Nephron progenitor cell (in vitro differentiated cells): ENCODE data around the gene LPAR1.

ENCODE experiments used
- DNase-seq: peaks from one replicate; pipeline ENCODE4 v3.0.0; 2021
- H3K27ac Mint-ChIP-seq: 2 replicates; pipeline ENCODE4 v1.8.0; 2021; ENCODE audit warnings: mild to moderate bottlenecking, moderate library complexity, mixed read lengths
- H3K27me3 Mint-ChIP-seq: 2 replicates; pipeline ENCODE4 v1.8.0; 2021; ENCODE audit warnings: mild to moderate bottlenecking, low read depth, mixed read lengths; ENCODE audit not compliant: poor library complexity
- H3K36me3 Mint-ChIP-seq: 2 replicates; pipeline ENCODE4 v1.8.0; 2021; ENCODE audit warnings: low read depth, mixed read lengths
- H3K4me1 Mint-ChIP-seq: 2 replicates; pipeline ENCODE4 v1.8.0; 2021; ENCODE audit warnings: mixed read lengths
- H3K4me3 Mint-ChIP-seq: 2 replicates; pipeline ENCODE4 v1.8.0; 2021; ENCODE audit warnings: mild to moderate bottlenecking, moderate library complexity, mixed read lengths
- H3K9me3 Mint-ChIP-seq: 2 replicates; pipeline ENCODE4 v1.8.0; 2021; ENCODE audit warnings: mild to moderate bottlenecking, moderate library complexity, mixed read lengths
- CTCF ChIP-seq: fragments of 200-600 bp; sonication (generic); IDR thresholded peaks from 2 replicates; pipeline ENCODE4 v1.5.0; 2021; ENCODE audit warnings: antibody characterized with exemption

Gene LPAR1

DNA sequence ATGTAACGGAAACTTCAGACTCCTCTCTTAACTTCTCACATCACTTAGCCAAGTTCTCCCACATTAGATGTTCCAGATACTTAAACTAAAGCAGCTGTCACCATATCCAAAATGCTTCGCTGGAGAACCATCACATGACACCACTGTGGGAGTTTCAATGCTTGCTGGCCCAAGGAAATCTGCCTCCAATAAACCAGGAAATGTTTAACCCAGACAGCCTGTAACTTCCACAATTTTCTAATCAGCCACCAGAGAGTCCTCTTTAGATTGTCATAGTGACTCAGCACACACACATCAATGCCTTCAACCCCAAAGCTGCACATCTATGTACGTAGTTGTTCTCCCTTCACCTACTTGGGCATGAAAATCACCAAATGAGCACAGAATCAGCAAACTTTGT is 118.7 kb downstream of the LPAR1 start:
- Mint-ChIP-seq H3K9me3 (peaks cover 10% of the 10 kb centered on the region), H3K27ac (no peak overlapping the region), H3K27me3 (no peaks in the 10 kb centered on the region), H3K4me3 (no peak overlapping the region), H3K36me3 (peaks cover 13% of the 10 kb centered on the region), H3K4me1 (no peaks in the 10 kb centered on the region)
- TF ChIP-seq CTCF: no peak
- no peak for DNase-seq

DNA sequence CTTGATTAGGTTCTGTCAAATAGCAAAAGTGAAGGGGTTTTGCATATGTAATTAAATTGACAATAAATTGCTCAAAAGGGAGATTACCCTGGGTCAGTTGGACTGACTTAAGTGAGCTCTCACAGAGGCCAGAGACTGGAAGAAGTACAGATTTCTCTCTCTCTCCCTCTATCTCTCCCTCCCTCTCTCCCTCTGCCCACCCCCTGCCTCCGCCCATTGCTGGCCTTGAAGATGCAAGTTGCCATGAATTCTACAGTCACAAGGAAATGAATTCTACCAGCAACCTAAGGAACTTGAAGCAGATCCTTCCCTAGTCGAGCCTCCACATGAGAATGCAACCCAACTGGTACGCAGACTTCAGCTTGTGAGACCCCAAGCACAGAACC is 119.2 kb downstream of the LPAR1 start:
- Mint-ChIP-seq H3K4me1 (no peaks in the 10 kb centered on the region), H3K4me3 (no peak overlapping the region), H3K9me3 (peaks cover 16% of the 10 kb centered on the region), H3K27ac (no peak overlapping the region), H3K27me3 (no peaks in the 10 kb centered on the region), H3K36me3 (peaks cover 18% of the 10 kb centered on the region)
- DNase-seq: no peak
- TF ChIP-seq CTCF: no peak

DNA sequence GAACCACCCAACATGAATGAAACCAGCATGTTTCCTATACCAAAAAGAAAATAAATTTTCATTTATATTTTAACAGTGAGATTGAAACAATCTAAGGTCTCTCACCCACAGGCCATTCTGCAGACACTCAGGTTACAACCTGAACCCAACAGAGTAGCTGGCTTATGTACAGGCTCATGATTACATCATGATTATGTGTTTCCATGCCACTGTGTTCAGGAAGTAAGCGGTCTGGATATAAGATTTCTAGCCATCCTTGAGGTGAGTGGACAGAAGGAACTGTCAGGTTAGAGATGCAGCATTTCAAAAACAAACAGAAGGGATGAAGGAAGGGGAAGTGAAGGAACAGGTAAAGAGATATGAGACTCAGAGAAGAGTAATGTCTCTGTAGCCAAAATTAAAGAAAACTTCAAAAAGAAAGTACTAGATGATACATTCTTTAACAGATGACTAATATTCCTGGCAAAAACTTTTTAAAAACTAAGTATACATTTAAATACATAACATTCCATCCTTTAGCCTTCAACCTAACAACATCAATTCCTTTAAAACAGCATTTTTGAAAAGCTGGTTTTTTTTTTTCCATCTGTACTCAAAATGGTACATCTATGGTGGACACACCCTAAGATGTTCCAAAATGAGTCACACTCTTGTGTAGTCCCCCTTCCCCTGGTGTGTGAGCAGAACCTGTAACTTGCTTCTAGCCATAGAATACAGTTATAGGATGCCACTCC is 119.8 kb downstream of the LPAR1 start:
- no peak for TF ChIP-seq CTCF
- H3K4me3 Mint-ChIP-seq: no peak overlapping the region
- H3K4me1 Mint-ChIP-seq: no peaks in the 10 kb centered on the region
- H3K36me3 Mint-ChIP-seq: peaks cover 24% of the 10 kb centered on the region
- peaks cover 20% of the 10 kb centered on the region for H3K9me3 Mint-ChIP-seq
- no peak for DNase-seq
- H3K27ac Mint-ChIP-seq: no peak overlapping the region
- no peaks in the 10 kb centered on the region for H3K27me3 Mint-ChIP-seq

DNA sequence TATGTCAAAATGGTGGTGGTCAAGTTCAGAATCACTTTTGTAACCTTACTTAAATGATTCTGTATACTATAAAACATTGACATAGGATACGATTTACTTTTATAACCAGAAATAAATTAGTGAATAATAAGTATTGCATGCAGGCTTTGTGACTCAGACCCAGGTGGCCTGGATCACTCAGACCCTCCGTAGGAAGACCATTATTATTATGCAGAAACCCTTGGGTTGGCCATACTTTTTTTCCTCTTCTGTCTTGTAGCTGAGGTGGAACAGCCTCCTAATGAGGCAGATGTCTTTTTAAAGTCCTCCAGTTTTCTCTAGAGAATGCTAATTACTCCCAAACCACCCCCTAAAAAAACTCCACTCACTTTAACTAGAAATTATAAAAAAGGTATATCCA is 121.9 kb downstream of the LPAR1 start:
- H3K4me1 Mint-ChIP-seq: no peaks in the 10 kb centered on the region
- no peak overlapping the region for H3K4me3 Mint-ChIP-seq

DNA sequence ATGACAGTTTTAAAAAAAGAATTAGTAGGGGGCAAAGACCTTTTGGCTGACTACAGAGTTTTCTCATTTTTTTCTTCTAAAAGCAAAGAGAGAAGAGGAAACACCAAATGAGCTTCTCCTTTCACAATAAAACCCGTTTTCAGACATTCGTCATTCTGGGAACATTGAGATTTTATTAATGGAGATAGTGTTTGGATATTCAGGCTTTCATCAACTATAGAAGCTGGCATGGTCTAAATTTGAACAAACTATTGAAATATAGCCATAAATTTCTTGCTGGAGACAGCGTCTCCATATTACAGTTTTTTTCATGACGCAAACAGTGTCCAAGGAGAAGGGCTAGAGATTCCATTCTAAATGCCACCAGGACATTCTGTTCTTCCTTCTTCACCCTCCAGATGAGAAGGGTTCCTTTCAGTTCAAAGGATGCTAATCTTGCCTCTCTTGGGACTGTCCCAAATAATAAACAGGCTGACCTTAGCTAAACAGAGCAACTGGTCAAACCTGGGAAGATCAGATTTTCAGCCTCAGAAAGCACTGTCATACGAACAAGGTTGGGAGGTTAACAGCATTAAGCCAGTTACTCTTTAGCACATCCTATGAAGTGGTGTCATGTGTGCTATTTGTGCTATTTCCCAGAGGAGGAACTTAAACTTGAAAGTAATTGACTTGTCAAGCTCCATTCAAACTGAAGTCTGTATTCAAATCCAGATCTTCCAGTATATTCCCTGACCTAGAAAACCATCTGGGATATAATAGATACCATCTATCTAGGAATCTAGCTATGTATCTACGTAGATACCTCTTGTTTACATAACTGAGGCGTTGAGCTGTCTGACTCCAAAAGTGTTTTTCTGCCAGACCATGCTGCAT is 125.6 kb downstream of the LPAR1 start:
- no peak for TF ChIP-seq CTCF
- Mint-ChIP-seq H3K4me3 (no peak overlapping the region), H3K4me1 (no peaks in the 10 kb centered on the region), H3K9me3 (peaks cover 52% of the 10 kb centered on the region), H3K27ac (no peak overlapping the region), H3K27me3 (no peaks in the 10 kb centered on the region), H3K36me3 (peaks cover 34% of the 10 kb centered on the region)
- DNase-seq: no peak

More for the DNA sequence above, 121.9 kb downstream of the LPAR1 start:
- H3K27me3 Mint-ChIP-seq: no peaks in the 10 kb centered on the region
- peaks cover 25% of the 10 kb centered on the region for H3K36me3 Mint-ChIP-seq
- no peak for TF ChIP-seq CTCF
- H3K27ac Mint-ChIP-seq: no peak overlapping the region
- no peak for DNase-seq
- H3K9me3 Mint-ChIP-seq: peaks cover 26% of the 10 kb centered on the region
